ENCODE data around the gene OR5AN1. TPM values are rescaled to one million over a fixed set of nuclear protein-coding genes. Genes with fewer than 3 reads are reported as not detected.
"Not testable (repeated sequence)": the region's sequence is repeated elsewhere in the genome, so short reads cannot be mapped to it uniquely, and the experiment has no call there.

OR5AN1 gene
- not detected for total RNA-seq

GRCh38 chr11:59358595-59358994, at the start of gene OR5AN1:
Gene OR5AN1 (plus strand): TSS chr11:59358895. CDS start chr11:59364459, 5,564 bp downstream.
- H3K36me3 Mint-ChIP-seq (ENCODE audit: low read depth), result no peaks in the 10 kb centered on the region
- peaks cover 11% of the 10 kb centered on the region for H3K27me3 Mint-ChIP-seq (ENCODE audit: low read depth)
- no peaks in the 10 kb centered on the region for H3K9me3 Mint-ChIP-seq
- H3K4me1 Mint-ChIP-seq (ENCODE audit: low read depth), result no peaks in the 10 kb centered on the region
- DNase-seq, result no peak
- CTCF ChIA-PET, result no interaction called here
- no peak within 1 kb of the TSS for H3K27ac Mint-ChIP-seq
- intact Hi-C loops (cut with micrococcal nuclease), result no loop called here
- no peak within 1 kb of the TSS for H3K4me3 Mint-ChIP-seq

GRCh38 chr11:59335001-59335400, 23.7 kb upstream of the OR5AN1 start:
- no peak overlapping the region for H3K4me3 Mint-ChIP-seq
- peaks cover 20% of the 10 kb centered on the region for H3K27me3 Mint-ChIP-seq (ENCODE audit: low read depth)
- DNase-seq, result no peak
- H3K27ac Mint-ChIP-seq, result no peak overlapping the region
- CTCF ChIA-PET, result no interaction called here
- no peaks in the 10 kb centered on the region for H3K9me3 Mint-ChIP-seq
- no peaks in the 10 kb centered on the region for H3K36me3 Mint-ChIP-seq (ENCODE audit: low read depth)
- no peaks in the 10 kb centered on the region for H3K4me1 Mint-ChIP-seq (ENCODE audit: low read depth)
- intact Hi-C loops (cut with micrococcal nuclease), result no loop called here

DNA sequence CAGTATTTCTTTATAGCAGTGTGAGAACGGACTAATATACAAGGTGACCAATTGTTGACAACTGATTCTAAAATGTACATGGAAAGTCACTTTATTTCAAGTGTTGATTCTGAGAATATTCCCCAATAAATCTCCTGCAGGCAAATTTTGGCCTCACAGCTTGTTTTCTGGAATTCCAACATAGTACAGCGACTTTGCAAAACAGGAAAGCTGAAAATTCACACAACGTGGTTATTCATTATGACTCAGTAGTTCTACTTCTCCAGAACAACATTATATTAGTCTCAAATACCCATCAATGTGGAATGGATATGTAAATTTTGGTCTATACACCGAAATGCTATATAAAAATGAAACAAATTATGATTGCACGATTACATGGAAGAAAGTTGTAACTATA, 22.5 kb upstream of the OR5AN1 start:
- H3K36me3 Mint-ChIP-seq (ENCODE audit: low read depth), result no peaks in the 10 kb centered on the region

DNA sequence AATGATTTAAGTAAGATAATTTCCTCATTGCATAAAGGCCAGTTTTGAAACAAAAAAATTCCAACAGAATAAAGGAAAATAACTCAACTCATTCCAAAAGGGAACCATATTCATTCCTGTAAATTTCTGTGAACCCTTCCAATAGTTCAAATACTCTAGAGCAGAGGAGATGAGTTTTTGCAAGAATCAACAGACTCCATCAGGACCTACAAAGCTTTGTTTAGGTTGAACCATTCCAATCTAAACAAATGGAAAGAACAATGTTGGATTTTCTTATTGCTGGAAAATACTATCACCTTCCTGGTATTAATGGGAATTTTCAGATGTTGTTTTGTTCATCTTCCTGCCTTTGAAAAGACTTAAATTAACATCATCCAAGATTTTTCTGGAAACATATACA, 21.8 kb upstream of the OR5AN1 start:
- Mint-ChIP-seq H3K4me1 (ENCODE audit: low read depth) (no peaks in the 10 kb centered on the region), H3K36me3 (ENCODE audit: low read depth) (no peaks in the 10 kb centered on the region), H3K27ac (no peak overlapping the region), H3K9me3 (peaks cover 3% of the 10 kb centered on the region), H3K4me3 (no peak overlapping the region), H3K27me3 (ENCODE audit: low read depth) (peaks cover 17% of the 10 kb centered on the region)
- CTCF ChIA-PET, result interaction anchor here (1.0 kb wide), 1 partner anchor 11 kb away, joined by 3 read pairs; no protein-coding TSS in a partner anchor
- DNase-seq, result no peak
- intact Hi-C loops (cut with micrococcal nuclease), result no loop called here

More for the DNA sequence above, 22.5 kb upstream of the OR5AN1 start:
- Mint-ChIP-seq H3K4me3 (no peak overlapping the region), H3K9me3 (peaks cover 3% of the 10 kb centered on the region), H3K27me3 (ENCODE audit: low read depth) (peaks cover 17% of the 10 kb centered on the region), H3K27ac (no peak overlapping the region), H3K4me1 (ENCODE audit: low read depth) (no peaks in the 10 kb centered on the region)
- intact Hi-C loops (cut with micrococcal nuclease), result no loop called here
- no peak for DNase-seq
- CTCF ChIA-PET, result no interaction called here

DNA sequence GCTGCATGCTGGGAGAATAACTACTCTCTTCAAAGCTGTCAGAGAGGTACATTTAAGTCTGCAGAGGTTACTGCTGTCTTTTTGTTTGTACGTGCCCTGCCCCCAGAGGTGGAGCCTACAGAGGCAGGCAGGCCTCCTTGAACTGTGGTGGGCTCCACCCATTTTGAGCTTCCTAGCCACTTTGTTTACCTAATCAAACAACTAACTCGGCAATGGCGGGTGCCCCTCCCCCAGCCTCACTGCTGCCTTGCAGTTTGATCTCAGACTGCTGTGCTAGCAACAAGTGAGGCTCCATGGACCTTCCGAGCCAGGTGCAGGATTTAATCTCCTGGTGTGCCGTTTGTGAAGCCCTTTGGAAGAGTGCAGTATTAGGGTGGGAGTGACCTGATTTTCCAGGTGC, 9.0 kb upstream of the OR5AN1 start:
- H3K4me3 Mint-ChIP-seq; CTCF ChIA-PET; H3K9me3 Mint-ChIP-seq; intact Hi-C loops (cut with micrococcal nuclease); H3K4me1 Mint-ChIP-seq (ENCODE audit: low read depth); H3K27ac Mint-ChIP-seq; H3K36me3 Mint-ChIP-seq (ENCODE audit: low read depth); DNase-seq: not testable (repeated sequence)
- peaks cover 33% of the 10 kb centered on the region for H3K27me3 Mint-ChIP-seq (ENCODE audit: low read depth)

GRCh38 chr11:59355226-59355625, 3.5 kb upstream of the OR5AN1 start:
- Mint-ChIP-seq H3K27ac (no peak overlapping the region), H3K4me3 (no peak overlapping the region), H3K36me3 (ENCODE audit: low read depth) (no peaks in the 10 kb centered on the region), H3K9me3 (no peaks in the 10 kb centered on the region), H3K27me3 (ENCODE audit: low read depth) (peaks cover 20% of the 10 kb centered on the region), H3K4me1 (ENCODE audit: low read depth) (no peaks in the 10 kb centered on the region)
- intact Hi-C loops (cut with micrococcal nuclease), result no loop called here
- no peak for DNase-seq
- CTCF ChIA-PET, result no interaction called here

DNA sequence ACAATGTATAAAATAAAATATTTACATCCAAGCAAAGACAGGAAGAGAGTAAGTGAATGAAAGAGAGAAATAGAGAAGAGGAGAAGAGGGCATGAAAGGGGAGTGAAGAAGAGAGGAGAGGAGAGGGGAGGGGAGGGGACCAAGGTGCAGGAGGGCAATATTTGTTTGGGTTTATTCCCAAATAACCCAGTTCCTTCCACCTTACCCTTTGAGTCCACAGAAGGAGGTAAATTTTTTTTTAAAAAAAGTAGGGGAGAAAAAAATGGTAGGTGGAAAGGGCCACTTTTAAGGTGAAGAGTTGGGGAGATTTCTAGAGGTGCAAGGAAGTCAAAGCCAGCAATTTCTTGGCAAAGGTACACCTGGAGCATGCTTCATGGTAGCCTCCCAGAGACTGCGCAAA, 2.1 kb upstream of the OR5AN1 start:
- Mint-ChIP-seq H3K4me1 (ENCODE audit: low read depth) (no peaks in the 10 kb centered on the region), H3K9me3 (no peaks in the 10 kb centered on the region), H3K27ac (no peak overlapping the region), H3K27me3 (ENCODE audit: low read depth) (peaks cover 18% of the 10 kb centered on the region), H3K36me3 (ENCODE audit: low read depth) (no peaks in the 10 kb centered on the region), H3K4me3 (no peak overlapping the region)
- no peak for DNase-seq
- intact Hi-C loops (cut with micrococcal nuclease), result no loop called here
- CTCF ChIA-PET, result no interaction called here

- Mint-ChIP-seq H3K4me3 (no peak overlapping the region), H3K27ac (no peak overlapping the region), H3K4me1 (ENCODE audit: low read depth) (no peaks in the 10 kb centered on the region), H3K9me3 (no peaks in the 10 kb centered on the region), H3K36me3 (ENCODE audit: low read depth) (no peaks in the 10 kb centered on the region), H3K27me3 (ENCODE audit: low read depth) (peaks cover 11% of the 10 kb centered on the region)
- CTCF ChIA-PET, result no interaction called here
- intact Hi-C loops (cut with micrococcal nuclease), result no loop called here
- no peak for DNase-seq
These were observed 675 bp upstream of the OR5AN1 start for GRCh38 chr11:59358020-59358419.

- Mint-ChIP-seq H3K27ac (no peak overlapping the region), H3K4me1 (ENCODE audit: low read depth) (no peaks in the 10 kb centered on the region), H3K36me3 (ENCODE audit: low read depth) (no peaks in the 10 kb centered on the region), H3K27me3 (ENCODE audit: low read depth) (peaks cover 16% of the 10 kb centered on the region), H3K4me3 (no peak overlapping the region), H3K9me3 (peaks cover 7% of the 10 kb centered on the region)
- CTCF ChIA-PET, result no interaction called here
- no peak for DNase-seq
- intact Hi-C loops (cut with micrococcal nuclease), result no loop called here
These were observed 6.7 kb downstream of the OR5AN1 start for GRCh38 chr11:59365232-59366018.

DNA sequence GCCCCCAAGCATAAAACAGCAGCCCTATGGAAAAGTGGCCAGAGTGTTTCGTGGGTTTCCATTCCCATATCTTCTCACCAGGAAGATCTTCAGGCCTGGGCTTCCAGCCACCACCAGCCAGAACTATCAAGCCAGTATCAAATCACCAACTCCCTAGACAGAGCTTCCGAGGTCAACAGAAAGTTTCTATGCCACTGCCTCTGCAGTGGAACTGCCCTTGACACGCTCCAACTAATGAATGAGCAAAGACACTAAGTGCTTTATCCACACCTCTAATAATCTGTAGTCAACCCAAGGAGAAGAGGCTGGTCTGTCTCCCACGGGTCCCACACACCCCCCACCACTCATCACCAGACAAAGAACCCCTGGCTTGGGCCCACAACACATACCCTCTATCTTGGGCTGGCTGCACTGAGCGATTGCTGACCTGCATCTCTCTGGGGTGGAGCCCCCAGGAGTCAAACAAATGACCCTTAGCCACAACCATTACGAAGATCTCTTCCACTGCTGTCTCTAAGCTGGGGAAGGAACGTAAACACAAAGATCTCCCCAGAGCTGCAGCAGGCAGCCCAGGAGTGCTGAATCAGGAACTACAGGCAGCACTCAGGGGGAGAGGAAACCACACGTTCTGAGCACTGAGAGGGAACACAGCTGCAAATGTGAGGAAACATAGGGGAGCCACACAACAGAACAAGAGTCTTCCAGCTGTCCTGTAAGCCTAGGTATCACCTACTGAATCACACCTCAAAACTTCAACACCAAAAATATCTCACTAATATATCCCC, 9.7 kb downstream of the OR5AN1 start:
- Mint-ChIP-seq H3K4me1 (ENCODE audit: low read depth) (no peaks in the 10 kb centered on the region), H3K27me3 (ENCODE audit: low read depth) (peaks cover 22% of the 10 kb centered on the region), H3K9me3 (peaks cover 9% of the 10 kb centered on the region), H3K36me3 (ENCODE audit: low read depth) (no peaks in the 10 kb centered on the region), H3K4me3 (no peak overlapping the region), H3K27ac (no peak overlapping the region)
- intact Hi-C loops (cut with micrococcal nuclease), result no loop called here
- CTCF ChIA-PET, result no interaction called here
- no peak for DNase-seq

DNA sequence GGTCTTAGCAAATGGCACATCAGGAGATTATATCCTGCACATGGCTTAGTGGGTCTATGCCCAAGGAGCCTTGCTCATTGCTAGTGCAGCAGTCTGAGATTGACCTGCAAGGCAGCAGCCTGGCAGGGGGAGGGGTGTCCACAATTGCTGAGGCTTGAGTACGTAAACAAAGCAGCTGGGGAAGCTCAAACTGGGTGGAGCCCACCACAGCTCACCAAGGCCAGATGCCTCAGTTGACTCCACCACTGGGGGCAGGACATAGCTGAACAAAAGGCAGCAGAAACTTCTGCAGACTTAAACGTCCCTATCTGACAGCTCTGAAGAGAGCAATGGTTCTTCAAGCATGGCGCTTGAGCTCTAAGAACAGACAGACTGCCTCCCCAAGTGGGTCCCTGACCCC, 13.6 kb downstream of the OR5AN1 start:
- CTCF ChIA-PET; H3K9me3 Mint-ChIP-seq; DNase-seq; H3K27ac Mint-ChIP-seq; H3K4me3 Mint-ChIP-seq; intact Hi-C loops (cut with micrococcal nuclease); H3K36me3 Mint-ChIP-seq (ENCODE audit: low read depth); H3K4me1 Mint-ChIP-seq (ENCODE audit: low read depth): not testable (repeated sequence)
- peaks cover 19% of the 10 kb centered on the region for H3K27me3 Mint-ChIP-seq (ENCODE audit: low read depth)

GRCh38 chr11:59380263-59381059, 21.8 kb downstream of the OR5AN1 start:
- H3K4me1 Mint-ChIP-seq (ENCODE audit: low read depth), result no peaks in the 10 kb centered on the region
- DNase-seq, result no peak
- H3K9me3 Mint-ChIP-seq, result peaks cover 10% of the 10 kb centered on the region
- H3K27me3 Mint-ChIP-seq (ENCODE audit: low read depth), result peaks cover 6% of the 10 kb centered on the region
- intact Hi-C loops (cut with micrococcal nuclease), result no loop called here
- H3K4me3 Mint-ChIP-seq, result no peak overlapping the region
- no peaks in the 10 kb centered on the region for H3K36me3 Mint-ChIP-seq (ENCODE audit: low read depth)
- H3K27ac Mint-ChIP-seq, result no peak overlapping the region
- CTCF ChIA-PET, result no interaction called here

Measured in activated naive CD4-positive, alpha-beta T cell treated with anti-CD3 and anti-CD28 coated beads for 36 hours (primary cell).